OCI-LY1 (cell line): ENCODE results near the gene PLBD2.

Source experiments
- H2AFZ ChIP-seq: fragments of 200-600 bp; sonication (generic), shearing (Covaris generic); 2 replicates; pipeline ENCODE4 v1.6.0; 2014; ENCODE audit warnings: antibody characterized with exemption, mild to moderate bottlenecking, low read length
- H3F3A ChIP-seq: fragments of 200-600 bp; sonication (generic), shearing (Covaris generic); 2 replicates; pipeline ENCODE4 v1.6.0; 2014; ENCODE audit warnings: mild to moderate bottlenecking, antibody characterized with exemption, low read length, moderate library complexity; ENCODE audit not compliant: insufficient read depth
- H3K27ac ChIP-seq: fragments of 200-600 bp; sonication (generic); 2 replicates; pipeline ENCODE4 v1.5.1; 2014; ENCODE audit warnings: low read length, mixed run types, mild to moderate bottlenecking, low read depth; ENCODE audit not compliant: poor library complexity, severe bottlenecking
- H3K27me3 ChIP-seq: fragments of 200-600 bp; sonication (generic); 2 replicates; pipeline ENCODE4 v1.6.0; 2014; ENCODE audit warnings: antibody characterized with exemption, mild to moderate bottlenecking, low read length, moderate library complexity; ENCODE audit not compliant: insufficient read depth
- H3K36me3 ChIP-seq: fragments of 200-600 bp; sonication (generic); 2 replicates; pipeline ENCODE4 v1.6.1; 2014; ENCODE audit warnings: mild to moderate bottlenecking, antibody characterized with exemption, low read length, moderate library complexity, mixed read lengths; ENCODE audit not compliant: insufficient read depth
- H3K4me1 ChIP-seq: fragments of 200-600 bp; sonication (generic); 2 replicates; pipeline ENCODE4 v1.5.1; 2014; ENCODE audit warnings: mild to moderate bottlenecking, low read length, moderate library complexity; ENCODE audit not compliant: insufficient read depth, severe bottlenecking
- H3K4me2 ChIP-seq: fragments of 200-600 bp; sonication (generic), shearing (Covaris generic); 2 replicates; pipeline ENCODE4 v1.6.1; 2014; ENCODE audit warnings: low read length
- H3K4me3 ChIP-seq: fragments of 200-600 bp; sonication (generic); 2 replicates; pipeline ENCODE4 v1.5.1; 2014; ENCODE audit warnings: low read length, low read depth, mild to moderate bottlenecking, mixed read lengths; ENCODE audit not compliant: poor library complexity, severe bottlenecking
- H3K79me2 ChIP-seq: fragments of 200-600 bp; shearing (Covaris generic); 2 replicates; pipeline ENCODE4 v1.6.1; 2016; ENCODE audit warnings: mixed run types, low read length, mixed read lengths; ENCODE audit not compliant: insufficient read depth
- H3K9ac ChIP-seq: fragments of 200-600 bp; sonication (generic), shearing (Covaris generic); 2 replicates; pipeline ENCODE4 v1.6.1; 2014; ENCODE audit warnings: mild to moderate bottlenecking, low read length, mixed read lengths
- H3K9me2 ChIP-seq: fragments of 200-600 bp; sonication (generic), shearing (Covaris generic); 2 replicates; pipeline ENCODE4 v1.6.1; 2014; ENCODE audit warnings: low read depth, mild to moderate bottlenecking, low read length, mixed read lengths
- H3K9me3 ChIP-seq: fragments of 200-600 bp; shearing (Covaris generic); 2 replicates; pipeline ENCODE4 v1.6.1; 2014; ENCODE audit warnings: low read length, mixed read lengths
- H4K20me1 ChIP-seq: fragments of 200-600 bp; sonication (generic), shearing (Covaris generic); 2 replicates; pipeline ENCODE4 v1.6.0; 2016; ENCODE audit warnings: mild to moderate bottlenecking, low read length; ENCODE audit not compliant: insufficient read depth
- CTCF ChIP-seq: fragments of 200-600 bp; sonication (generic), shearing (Covaris generic); IDR thresholded peaks from 2 replicates; pipeline ENCODE4 v1.5.1; 2017; ENCODE audit warnings: mild to moderate bottlenecking, antibody characterized with exemption, low read length, moderate library complexity, mixed read lengths
- EZH2 ChIP-seq: fragments of 200-600 bp; sonication (generic), shearing (Covaris generic); IDR thresholded peaks from 2 replicates; pipeline ENCODE4 v1.8.0; 2017; ENCODE audit warnings: borderline replicate concordance, mixed run types, mild to moderate bottlenecking, antibody characterized with exemption, low read length, moderate library complexity, mixed read lengths

PLBD2 gene

DNA sequence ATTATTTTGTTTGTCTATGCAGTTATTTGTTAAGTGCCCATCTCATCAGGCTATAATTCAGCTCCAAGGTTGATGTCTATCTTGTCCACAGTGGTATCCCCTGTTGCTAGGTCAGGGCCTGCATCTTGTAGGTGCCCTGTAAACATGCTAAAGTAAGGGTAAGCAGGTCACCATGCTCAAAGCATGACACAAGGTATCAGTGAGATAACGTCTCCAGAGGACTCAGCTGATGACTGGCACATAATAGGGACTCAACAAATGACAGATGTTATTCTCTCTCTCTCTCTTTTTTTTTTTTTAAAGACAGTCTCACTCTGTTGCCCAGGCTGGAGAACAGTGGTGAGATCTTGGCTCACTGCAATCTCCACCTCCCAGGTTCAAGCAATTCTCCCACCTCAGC lies 66.1 kb downstream of the PLBD2 start:
- H3K27ac ChIP-seq, result no peak overlapping the region
- H3K79me2 ChIP-seq, result no peaks in the 10 kb centered on the region
- no peak overlapping the region for H3K9ac ChIP-seq
- no peaks in the 10 kb centered on the region for H3K36me3 ChIP-seq
- no peak overlapping the region for H2AFZ ChIP-seq
- no peak overlapping the region for H3K4me3 ChIP-seq
- H4K20me1 ChIP-seq, result no peaks in the 10 kb centered on the region
- H3K4me2 ChIP-seq, result no peak overlapping the region
- H3K27me3 ChIP-seq, result no peaks in the 10 kb centered on the region
- H3K9me3 ChIP-seq, result no peaks in the 10 kb centered on the region
- peaks cover 15% of the 10 kb centered on the region for H3K4me1 ChIP-seq
- H3K9me2 ChIP-seq, result no peaks in the 10 kb centered on the region
- no peaks in the 10 kb centered on the region for H3F3A ChIP-seq
- no peak for TF ChIP-seq CTCF
- no peak for TF ChIP-seq EZH2

- H3K27ac ChIP-seq, result no peak overlapping the region
- no peak overlapping the region for H3K9ac ChIP-seq
- peak overlapping the region; percentile 6; the same call in 1 of the 2 replicates for H3K4me2 ChIP-seq
- no peak overlapping the region for H2AFZ ChIP-seq
- no peaks in the 10 kb centered on the region for H4K20me1 ChIP-seq
- no peak overlapping the region for H3K4me3 ChIP-seq
- no peaks in the 10 kb centered on the region for H3F3A ChIP-seq
- H3K36me3 ChIP-seq, result no peaks in the 10 kb centered on the region
- peaks cover 3% of the 10 kb centered on the region; the same call in 1 of the 2 replicates for H3K27me3 ChIP-seq
- TF ChIP-seq EZH2, result no peak
- peak; percentile 88 for TF ChIP-seq CTCF
- no peaks in the 10 kb centered on the region for H3K9me2 ChIP-seq
- no peaks in the 10 kb centered on the region; the same call in 1 of the 2 replicates for H3K9me3 ChIP-seq
- H3K4me1 ChIP-seq, result peaks cover 15% of the 10 kb centered on the region
- H3K79me2 ChIP-seq, result no peaks in the 10 kb centered on the region
Observed at GRCh38 chr12:113424915-113425823, 66.8 kb downstream of the PLBD2 start.

DNA sequence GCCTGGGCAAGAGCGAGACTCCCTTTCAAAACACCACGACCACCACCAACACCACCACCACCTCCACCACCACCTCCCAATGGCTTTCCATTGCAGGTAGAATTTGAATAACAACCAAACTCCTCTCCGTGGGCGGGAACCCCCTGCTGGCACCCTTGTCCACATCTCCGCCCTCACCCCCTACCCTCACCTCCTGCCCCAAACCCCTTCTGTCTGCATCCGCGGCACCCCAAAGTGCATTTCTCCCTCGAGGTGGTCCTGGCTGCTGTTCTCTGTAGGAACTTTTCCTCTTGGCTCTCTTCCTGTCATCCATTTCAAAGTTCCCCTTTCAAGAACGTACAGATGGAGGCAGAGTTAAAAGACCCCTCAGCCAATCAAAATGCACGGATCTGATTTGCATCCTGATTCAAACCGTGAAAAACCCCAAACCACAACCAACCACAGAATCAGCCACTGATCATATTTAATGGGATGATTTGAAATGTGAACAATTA lies 67.6 kb downstream of the PLBD2 start:
- Histone ChIP-seq H2AFZ (no peak overlapping the region), H3K27ac (no peak overlapping the region), H3K4me1 (peaks cover 15% of the 10 kb centered on the region), H3F3A (no peaks in the 10 kb centered on the region), H3K4me3 (no peak overlapping the region), H3K9ac (no peak overlapping the region), H3K9me3 (no peaks in the 10 kb centered on the region; the same call in 1 of the 2 replicates), H3K79me2 (no peaks in the 10 kb centered on the region), H3K36me3 (no peaks in the 10 kb centered on the region), H3K9me2 (no peaks in the 10 kb centered on the region), H3K27me3 (peaks cover 6% of the 10 kb centered on the region; the same call in 1 of the 2 replicates), H4K20me1 (no peaks in the 10 kb centered on the region), H3K4me2 (peak overlapping the region; percentile 5; the same call in 1 of the 2 replicates)
- no peak for TF ChIP-seq CTCF
- TF ChIP-seq EZH2, result no peak
